Brain pericyte (primary cell): Measurements from ENCODE around the gene RAB29.

ENCODE experiments used
- DNase-seq: peaks from one replicate; pipeline ENCODE4 v3.0.0-alpha.2; 2012; ENCODE audit warnings: low read depth, low spot score

RAB29 gene

GRCh38 chr1:205763980-205764379 is 11.3 kb downstream of the RAB29 start:
- DNase-seq, result no peak

- no peak for DNase-seq
These were observed 14.7 kb downstream of the RAB29 start for GRCh38 chr1:205760606-205761005.

- no peak for DNase-seq
These were observed 18.7 kb downstream of the RAB29 start for GRCh38 chr1:205756552-205756951.

- no peak for DNase-seq
These were observed 20.4 kb downstream of the RAB29 start for GRCh38 chr1:205754857-205755256.

GRCh38 chr1:205751036-205751651 is 24.1 kb downstream of the RAB29 start:
- DNase-seq, result no peak

GRCh38 chr1:205750138-205751035 is 24.9 kb downstream of the RAB29 start, which contains the start of gene NUCKS1:
Gene NUCKS1 (minus strand): TSS chr1:205750182. CDS start chr1:205749973, 209 bp downstream.
- peak; percentile 96 for DNase-seq

GRCh38 chr1:205749234-205750137 is 25.8 kb downstream of the RAB29 start:
- DNase-seq, result peak; percentile 90

GRCh38 chr1:205748403-205749233 is 26.7 kb downstream of the RAB29 start:
- peak; percentile 44 for DNase-seq

- DNase-seq, result no peak
These were observed 28.4 kb downstream of the RAB29 start for GRCh38 chr1:205746757-205747412.

- no peak for DNase-seq
These were observed 30.9 kb downstream of the RAB29 start for GRCh38 chr1:205744403-205744802.

GRCh38 chr1:205743977-205744376 is 31.3 kb downstream of the RAB29 start:
- no peak for DNase-seq

GRCh38 chr1:205741681-205742080 is 33.6 kb downstream of the RAB29 start:
- DNase-seq, result no peak

- DNase-seq, result peak; percentile 56
These were observed 35.7 kb downstream of the RAB29 start for GRCh38 chr1:205739348-205740160.

GRCh38 chr1:205735218-205735617 is 40.1 kb downstream of the RAB29 start:
- no peak for DNase-seq

- no peak for DNase-seq
These were observed 41.7 kb downstream of the RAB29 start for GRCh38 chr1:205733438-205734175.

GRCh38 chr1:205729945-205730610 is 45.2 kb downstream of the RAB29 start:
- no peak for DNase-seq

- DNase-seq, result no peak
These were observed 48.6 kb downstream of the RAB29 start for GRCh38 chr1:205726619-205727125.

GRCh38 chr1:205725514-205725913 is 49.8 kb downstream of the RAB29 start:
- DNase-seq, result no peak
